Epithelial cell of proximal tubule (primary cell): Measurements from ENCODE around the gene PGAP6. TPM values are rescaled to one million over a fixed set of nuclear protein-coding genes. Genes with fewer than 3 reads are reported as not detected.

Experiments used
- DNase-seq: peaks from one replicate; pipeline ENCODE4 v3.0.0-alpha.2; 2011; ENCODE audit warnings: low read depth
- H3K4me3 ChIP-seq: 2 replicates; pipeline ENCODE4 v1.5.1; 2011; ENCODE audit warnings: low read depth, mild to moderate bottlenecking, low read length
- CTCF ChIP-seq: conservative IDR thresholded peaks from 2 replicates; pipeline ENCODE4 v1.5.1; 2012; ENCODE audit warnings: low read depth, mild to moderate bottlenecking, low read length
- total RNA-seq: library from RNA; depleted of rRNA; stranded (reverse); fragments of >200 nt; gene quantifications from 2 replicates; pipeline ENCODE4 v1.2.3, GENCODE V29; 2015

PGAP6 gene
- total RNA-seq, 1 donor from 2014 or later: 87.2 TPM

GRCh38 chr16:322476-323143 lies 59.2 kb downstream of the PGAP6 start:
- DNase-seq: no peak
- TF ChIP-seq CTCF: no peak
- no peak overlapping the region for H3K4me3 ChIP-seq

- DNase-seq: no peak
- H3K4me3 ChIP-seq: no peak overlapping the region
- TF ChIP-seq CTCF: no peak
Measured at GRCh38 chr16:321532-321931, 60.2 kb downstream of the PGAP6 start.

Other genes with a start within 250 kb of the PGAP6 start
- 12.2 and 14.4 TPM in 2 replicates for gene NPRL3, start 243.3 kb downstream of the PGAP6 start, total RNA-seq
- gene HBZ, start 229.3 kb downstream of the PGAP6 start, total RNA-seq: not detected in 2 replicates
- not detected in 2 replicates for gene HBM, start 216.0 kb downstream of the PGAP6 start, total RNA-seq
- gene HBA2, start 209.1 kb downstream of the PGAP6 start, total RNA-seq: not detected in 2 replicates
- gene HBA1, start 205.3 kb downstream of the PGAP6 start, total RNA-seq: not detected in 2 replicates
- 1.5 and 12.1 TPM in 2 replicates for gene HBQ1, start 201.5 kb downstream of the PGAP6 start, total RNA-seq
- gene LUC7L, start 152.5 kb downstream of the PGAP6 start, total RNA-seq: 49.3 and 77.6 TPM in 2 replicates
- gene FAM234A, start 147.2 kb downstream of the PGAP6 start, total RNA-seq: 67.3 and 87.6 TPM in 2 replicates
- 1.0 TPM in 1 of 2 replicates, not detected in the other for gene RGS11, start 106.0 kb downstream of the PGAP6 start, total RNA-seq
- gene ARHGDIG, start 101.4 kb downstream of the PGAP6 start, total RNA-seq: 0.29 TPM in 1 of 2 replicates, not detected in the other
- gene PDIA2, start 98.8 kb downstream of the PGAP6 start, total RNA-seq: not detected in 2 replicates
- gene AXIN1, start 29.3 kb downstream of the PGAP6 start, total RNA-seq: 33.9 and 36.0 TPM in 2 replicates
- gene MRPL28, start 11.4 kb downstream of the PGAP6 start, total RNA-seq: 188 and 253 TPM in 2 replicates
- 82.3 and 93.2 TPM in 2 replicates for gene NME4, start 15.2 kb upstream of the PGAP6 start, total RNA-seq
- 12.9 and 20.8 TPM in 2 replicates for gene DECR2, start 19.9 kb upstream of the PGAP6 start, total RNA-seq
- 26.6 and 29.1 TPM in 2 replicates for gene RAB11FIP3, start 43.7 kb upstream of the PGAP6 start, total RNA-seq
- gene CAPN15, start 145.7 kb upstream of the PGAP6 start, total RNA-seq: 54.4 and 75.1 TPM in 2 replicates
- not detected in 2 replicates for gene PRR35, start 178.4 kb upstream of the PGAP6 start, total RNA-seq
- gene NHLRC4, start 185.0 kb upstream of the PGAP6 start, total RNA-seq: 0.35 and 0.51 TPM in 2 replicates
- 45.3 and 60.9 TPM in 2 replicates for gene PIGQ, start 188.0 kb upstream of the PGAP6 start, total RNA-seq
- 9.9 and 16.6 TPM in 2 replicates for gene RAB40C, start 208.1 kb upstream of the PGAP6 start, total RNA-seq
- 0.07 TPM in 1 of 2 replicates, not detected in the other for gene WFIKKN1, start 249.0 kb upstream of the PGAP6 start, total RNA-seq